PC-3 (cell line): Measurements from ENCODE around the gene SPNS3. TPM values are rescaled to one million over a fixed set of nuclear protein-coding genes. Genes with fewer than 3 reads are reported as not detected.

Source experiments
- ATAC-seq: fragments of 200-7000 bp; cut with Tn5 transposase; 2 replicates; pipeline ENCODE4 v1.9.1; 2020; ENCODE audit warnings: mild to moderate bottlenecking, moderate library complexity
- BruUV-seq: library from RNA; stranded (reverse); fragments of 400-500 nt; replicated peaks from 2 replicates; lab custom pipeline; 2021; lab: Mats Ljungman, UMichigan
- CTCF ChIA-PET: fragments of 300-600 bp; sonication (Branson Sonifier 250); formaldehyde crosslinking; loops from one replicate; lab custom pipeline; 2022; ENCODE audit warnings: antibody characterized with exemption; lab: Charles Lee
- POLR2A ChIA-PET: fragments of 300-600 bp; sonication (Branson Sonifier 250); formaldehyde crosslinking; loops from one replicate; lab custom pipeline; 2022; ENCODE audit warnings: antibody characterized with exemption; ENCODE audit not compliant: unreplicated experiment; lab: Charles Lee
- DNase-seq: peaks from one replicate; pipeline ENCODE4 v3.0.0-alpha.2; 2015
- H2AFZ ChIP-seq: fragments of 300-600 bp; sonication (generic); 2 replicates; pipeline ENCODE4 v1.6.0; 2016; ENCODE audit warnings: antibody characterized with exemption, low read length
- H3F3A ChIP-seq: fragments of 300-600 bp; sonication (generic); one replicate; pipeline ENCODE4 v1.6.0; 2017; ENCODE audit warnings: antibody characterized with exemption, low read length, control low read depth, mild to moderate bottlenecking; ENCODE audit not compliant: unreplicated experiment
- H3K27ac ChIP-seq: fragments of 300-600 bp; sonication (generic); 2 replicates; pipeline ENCODE4 v1.5.1; 2016; ENCODE audit warnings: mild to moderate bottlenecking, low read length
- H3K27me3 ChIP-seq: fragments of 300-600 bp; sonication (generic); 2 replicates; pipeline ENCODE4 v1.6.1; 2016; ENCODE audit warnings: low read length, mixed read lengths
- H3K36me3 ChIP-seq: fragments of 300-600 bp; sonication (generic); 2 replicates; pipeline ENCODE4 v1.6.1; 2016; ENCODE audit warnings: low read depth, mixed run types, low read length, mixed read lengths
- H3K4me1 ChIP-seq: fragments of 300-600 bp; sonication (generic); 2 replicates; pipeline ENCODE4 v1.5.1; 2016; ENCODE audit warnings: low read length; ENCODE audit not compliant: insufficient read depth
- H3K4me2 ChIP-seq: fragments of 300-600 bp; sonication (generic); 2 replicates; pipeline ENCODE4 v1.6.0; 2016; ENCODE audit warnings: low read length
- H3K4me3 ChIP-seq: fragments of 300-600 bp; sonication (generic); 2 replicates; pipeline ENCODE4 v1.5.1; 2016; ENCODE audit warnings: mild to moderate bottlenecking, low read length, mixed read lengths
- H3K79me2 ChIP-seq: fragments of 300-600 bp; sonication (generic); 2 replicates; pipeline ENCODE4 v1.6.1; 2017; ENCODE audit warnings: low read length, mixed read lengths
- H3K9ac ChIP-seq: fragments of 300-600 bp; sonication (generic); 2 replicates; pipeline ENCODE4 v1.6.0; 2016; ENCODE audit warnings: mild to moderate bottlenecking, low read length
- H3K9me2 ChIP-seq: fragments of 300-600 bp; sonication (generic); replicated peaks from 2 replicates; pipeline ENCODE4 v1.6.1; 2016; ENCODE audit warnings: mixed run types, low read length, mixed read lengths
- H3K9me3 ChIP-seq: fragments of 300-600 bp; sonication (generic); 2 replicates; pipeline ENCODE4 v1.6.1; 2016; ENCODE audit warnings: low read length, mixed read lengths
- H4K20me1 ChIP-seq: fragments of 300-600 bp; sonication (generic); 2 replicates; pipeline ENCODE4 v1.6.1; 2016; ENCODE audit warnings: low read length, mixed read lengths
- EZH2 ChIP-seq: fragments of 300-600 bp; sonication (generic); IDR thresholded peaks from one replicate; pipeline ENCODE4 v1.6.1; 2017; ENCODE audit warnings: antibody characterized with exemption, mild to moderate bottlenecking, low read length; ENCODE audit not compliant: unreplicated experiment
- EZH2phosphoT487 ChIP-seq: fragments of 300-600 bp; sonication (generic); IDR thresholded peaks from 2 replicates; pipeline ENCODE4 v1.6.1; 2018; ENCODE audit warnings: mild to moderate bottlenecking, antibody characterized with exemption, low read length, borderline replicate concordance
- intact Hi-C: fragments of 100-400 bp; cut with micrococcal nuclease; formaldehyde crosslinking; loops from 2 replicates; pipeline ENCODE4 v1.9.0; 2023
- total RNA-seq: library from RNA; depleted of rRNA; stranded (reverse); fragments of >200 nt; gene quantifications from 2 replicates; pipeline ENCODE4 v1.2.3, GENCODE V29; 2014
- TF ChIP-seq, protein P1 (sequence below): fragments of 300-600 bp; sonication (generic); conservative IDR thresholded peaks from 2 replicates; pipeline ENCODE4 v1.5.1; 2017; ENCODE audit warnings: antibody characterized with exemption, low read depth, mild to moderate bottlenecking, low read length

Gene SPNS3
- total RNA-seq, 1 experiment from 2014 or later, result 0.69 TPM

DNA sequence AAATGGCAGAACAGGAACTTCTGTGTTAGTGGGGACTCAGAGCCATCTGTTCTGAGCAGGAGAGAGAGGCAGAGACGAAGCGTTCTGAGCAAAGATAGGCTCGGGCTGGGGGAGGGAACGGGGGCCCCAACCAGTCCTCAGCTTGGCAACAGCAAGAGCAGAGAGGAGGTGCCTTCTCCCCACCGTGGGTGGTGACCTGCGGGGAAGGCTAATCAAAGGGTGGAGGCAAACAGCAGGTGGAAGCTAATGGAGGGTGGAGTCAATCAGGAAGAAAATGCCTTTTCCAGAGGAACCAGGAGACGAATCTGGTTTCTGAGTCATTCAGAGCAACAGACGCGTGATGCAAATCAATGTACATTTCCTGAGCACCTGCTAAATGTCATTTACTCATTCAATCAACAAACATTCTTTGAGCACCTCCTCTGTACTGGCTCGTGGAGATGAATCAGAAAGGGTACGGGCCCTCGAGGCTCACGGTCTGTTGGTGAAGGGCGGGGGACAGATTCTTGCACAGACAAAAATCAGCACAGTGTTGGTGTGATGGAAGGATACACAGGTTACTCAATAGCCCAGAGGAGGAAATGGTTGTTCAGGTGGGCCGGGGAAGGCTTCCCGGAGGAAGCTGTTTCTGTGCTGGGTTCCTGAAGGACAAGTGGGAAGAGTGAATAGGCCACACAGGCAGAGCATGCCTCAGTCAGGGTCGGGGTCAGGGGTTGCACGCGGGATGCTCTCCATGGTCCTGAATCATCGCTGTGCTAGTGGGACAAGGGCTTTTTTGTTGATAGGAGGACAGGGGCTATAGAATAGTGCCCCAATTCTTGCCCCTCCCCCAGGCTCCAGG, 59.2 kb downstream of the SPNS3 start:
- peaks cover 25% of the 10 kb centered on the region for H3K4me1 ChIP-seq
- H2AFZ ChIP-seq, result no peak overlapping the region
- no peak overlapping the region for H3K4me3 ChIP-seq
- ChIA-PET CTCF (no interaction called here), POLR2A (no interaction called here)
- no peak overlapping the region for H3K27ac ChIP-seq
- no peaks in the 10 kb centered on the region for H4K20me1 ChIP-seq
- no peak overlapping the region for H3K9ac ChIP-seq
- DNase-seq (peak; percentile 81), ATAC-seq (peak; percentile 23)
- H3K27me3 ChIP-seq, result no peaks in the 10 kb centered on the region
- no peaks in the 10 kb centered on the region for H3K36me3 ChIP-seq
- TF ChIP-seq, protein P1, sequence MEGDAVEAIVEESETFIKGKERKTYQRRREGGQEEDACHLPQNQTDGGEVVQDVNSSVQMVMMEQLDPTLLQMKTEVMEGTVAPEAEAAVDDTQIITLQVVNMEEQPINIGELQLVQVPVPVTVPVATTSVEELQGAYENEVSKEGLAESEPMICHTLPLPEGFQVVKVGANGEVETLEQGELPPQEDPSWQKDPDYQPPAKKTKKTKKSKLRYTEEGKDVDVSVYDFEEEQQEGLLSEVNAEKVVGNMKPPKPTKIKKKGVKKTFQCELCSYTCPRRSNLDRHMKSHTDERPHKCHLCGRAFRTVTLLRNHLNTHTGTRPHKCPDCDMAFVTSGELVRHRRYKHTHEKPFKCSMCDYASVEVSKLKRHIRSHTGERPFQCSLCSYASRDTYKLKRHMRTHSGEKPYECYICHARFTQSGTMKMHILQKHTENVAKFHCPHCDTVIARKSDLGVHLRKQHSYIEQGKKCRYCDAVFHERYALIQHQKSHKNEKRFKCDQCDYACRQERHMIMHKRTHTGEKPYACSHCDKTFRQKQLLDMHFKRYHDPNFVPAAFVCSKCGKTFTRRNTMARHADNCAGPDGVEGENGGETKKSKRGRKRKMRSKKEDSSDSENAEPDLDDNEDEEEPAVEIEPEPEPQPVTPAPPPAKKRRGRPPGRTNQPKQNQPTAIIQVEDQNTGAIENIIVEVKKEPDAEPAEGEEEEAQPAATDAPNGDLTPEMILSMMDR, result no peak
- TF ChIP-seq EZH2phosphoT487 (no peak), EZH2 (no peak)
- H3K9me2 ChIP-seq, result no peaks in the 10 kb centered on the region
- no TSS peak for BruUV-seq
- H3K79me2 ChIP-seq, result no peaks in the 10 kb centered on the region
- H3K4me2 ChIP-seq, result 0 out of 2 replicates have a peak overlapping the region, but pooled peaks have one; percentile 1
- intact Hi-C loops, result loop anchor here (10.0 kb wide), 1 partner anchor 68 kb away; no protein-coding TSS in a partner anchor
- no peaks in the 10 kb centered on the region for H3F3A ChIP-seq
- H3K9me3 ChIP-seq, result no peaks in the 10 kb centered on the region

DNA sequence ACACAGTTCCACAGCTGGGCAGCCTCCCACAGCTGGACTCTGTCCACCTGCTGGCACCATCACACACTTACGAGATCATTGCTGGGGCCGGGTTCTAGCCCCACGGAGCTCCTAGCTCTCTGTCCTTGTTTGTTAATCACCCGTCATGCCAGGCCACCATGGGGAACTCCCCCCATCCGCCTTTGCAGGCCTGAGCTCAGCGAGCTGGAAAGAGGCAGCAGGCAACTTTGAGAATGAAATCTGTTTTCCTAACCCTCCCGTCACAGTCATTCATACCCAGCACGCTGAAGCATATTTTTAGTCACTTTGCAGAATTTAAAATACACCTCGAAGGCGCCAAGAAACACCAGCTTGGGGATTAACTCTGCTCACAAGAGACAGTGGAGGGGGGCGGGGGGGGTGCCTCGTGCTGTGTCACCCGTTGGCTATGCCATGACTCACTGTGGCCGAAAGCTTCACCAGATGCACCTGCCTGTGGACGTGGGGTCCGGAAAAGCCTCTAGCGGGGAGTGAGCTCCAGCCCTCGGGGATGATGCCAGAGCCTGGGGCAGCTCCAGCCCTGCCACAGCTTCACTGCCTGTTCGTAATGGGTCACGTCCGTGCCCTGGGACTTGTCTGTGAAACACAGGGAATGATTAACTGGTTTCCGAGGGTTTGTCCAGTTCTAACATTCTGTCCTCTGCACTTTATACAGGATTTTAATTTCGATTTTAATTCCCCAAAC, 63.5 kb downstream of the SPNS3 start:
- peak; percentile 79 for DNase-seq
- no peaks in the 10 kb centered on the region for H3K9me2 ChIP-seq
- H3K9me3 ChIP-seq, result no peaks in the 10 kb centered on the region
- BruUV-seq, result no TSS peak
- peak; percentile 68 for ATAC-seq
- no peak for TF ChIP-seq EZH2
- TF ChIP-seq, protein P1, result no peak
- H3K36me3 ChIP-seq, result no peaks in the 10 kb centered on the region
- peaks cover 12% of the 10 kb centered on the region; the same call in 1 of the 2 replicates for H3K27me3 ChIP-seq
- H3K27ac ChIP-seq, result no peak overlapping the region
- H3K9ac ChIP-seq, result no peak overlapping the region
- ChIA-PET POLR2A (no interaction called here), CTCF (interaction anchor here (0.6 kb wide), 1 partner anchor 531 kb away, joined by 3 read pairs; no protein-coding TSS in a partner anchor)
- peak overlapping the region; percentile 60 for H3K4me2 ChIP-seq
- peaks cover 31% of the 10 kb centered on the region for H3K4me1 ChIP-seq
- 0 out of 2 replicates have a peak overlapping the region, but pooled peaks have one; percentile 18 for H3K4me3 ChIP-seq
- no peaks in the 10 kb centered on the region for H4K20me1 ChIP-seq
- intact Hi-C loops, result loop anchor here (10.0 kb wide), 1 partner anchor 72 kb away; no protein-coding TSS in a partner anchor
- H3F3A ChIP-seq, result no peaks in the 10 kb centered on the region
- no peaks in the 10 kb centered on the region for H3K79me2 ChIP-seq
- no peak overlapping the region for H2AFZ ChIP-seq
